GM10847 (cell line): ENCODE measurements around the gene FHL3.

Experiments
- POLR2A ChIP-seq: IDR thresholded peaks from 2 replicates; pipeline ENCODE4 v1.6.1; 2011; ENCODE audit not compliant: insufficient read length; ENCODE audit errors: extremely low read depth

Gene FHL3

DNA sequence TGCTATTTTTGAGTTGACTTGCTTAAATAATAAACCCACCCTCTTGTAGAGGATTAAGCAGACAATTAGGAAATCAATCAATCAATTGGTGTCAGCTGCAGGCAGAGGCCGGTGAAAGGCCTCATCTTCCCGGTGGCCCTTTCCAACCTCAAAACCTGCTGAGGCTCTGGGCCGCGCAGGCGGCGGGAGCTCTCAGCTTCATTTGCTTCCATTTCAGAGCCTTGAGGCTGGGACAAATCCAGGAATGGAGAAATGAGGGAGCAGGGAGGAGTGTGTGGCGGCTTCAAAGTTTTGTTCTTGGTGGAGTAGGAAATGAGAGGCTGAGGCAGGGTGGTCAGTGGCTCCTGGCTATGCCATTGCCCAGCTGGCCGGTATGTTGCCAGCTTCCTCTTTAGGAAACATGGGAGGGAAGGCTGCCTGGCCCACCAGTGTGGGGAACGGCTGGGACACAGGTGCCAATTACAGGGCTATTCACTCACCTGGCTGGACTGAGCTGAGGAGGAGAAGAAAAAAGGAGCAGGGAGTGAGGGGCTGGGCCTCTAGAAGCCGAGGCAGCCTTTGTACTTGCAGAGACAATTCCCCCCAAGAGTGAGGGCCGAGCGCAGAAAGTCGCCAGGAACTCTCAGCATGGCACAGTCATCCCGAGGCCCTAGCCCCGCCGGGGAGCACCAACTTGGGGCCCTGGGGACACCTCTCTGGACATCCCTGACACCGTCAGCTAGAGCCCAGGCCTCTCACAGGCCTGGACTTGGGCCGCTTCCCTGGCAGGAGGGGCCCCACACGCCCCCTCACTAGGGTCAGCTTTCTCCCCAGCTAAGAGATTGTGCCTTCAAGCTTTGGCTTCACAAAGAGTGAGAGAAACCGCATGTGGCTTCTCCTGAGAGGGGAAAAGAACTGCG, 36.9 kb upstream of the FHL3 start:
- TF ChIP-seq POLR2A: no peak

DNA sequence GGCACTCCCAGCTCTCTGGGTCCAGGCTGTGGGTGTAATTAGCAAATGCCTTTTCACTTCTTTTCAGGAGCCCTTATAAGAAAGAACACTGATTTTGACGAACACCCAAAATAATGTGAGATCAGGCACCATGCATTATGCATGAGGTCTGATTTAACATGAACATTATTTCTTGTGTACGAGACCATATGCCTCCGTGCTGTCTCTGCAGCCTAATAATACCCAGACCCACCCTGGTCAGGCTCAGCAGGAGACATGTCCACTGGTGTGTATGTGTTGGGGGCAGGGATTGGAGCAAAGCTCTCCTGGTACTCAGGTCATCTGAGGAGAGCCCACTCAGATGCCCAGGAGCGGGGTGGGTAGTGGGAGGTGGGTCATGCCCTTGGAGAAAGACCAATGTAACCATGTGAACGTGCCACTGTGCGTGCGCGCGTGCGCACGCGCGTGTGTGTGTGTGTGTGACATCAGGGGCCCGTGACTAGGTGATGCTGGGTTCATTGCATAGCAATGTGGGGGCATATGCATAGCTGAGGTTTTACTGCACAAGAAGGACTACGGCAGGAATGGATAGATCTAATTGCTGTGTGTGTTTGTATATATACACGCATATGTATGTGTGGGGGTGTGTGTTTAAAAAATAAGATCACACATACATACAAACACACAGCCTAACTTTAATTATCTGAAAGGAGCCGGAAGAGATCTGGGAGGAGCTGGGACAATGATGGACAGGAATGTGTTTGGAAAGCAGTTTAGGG, 34.2 kb upstream of the FHL3 start:
- TF ChIP-seq POLR2A: no peak

DNA sequence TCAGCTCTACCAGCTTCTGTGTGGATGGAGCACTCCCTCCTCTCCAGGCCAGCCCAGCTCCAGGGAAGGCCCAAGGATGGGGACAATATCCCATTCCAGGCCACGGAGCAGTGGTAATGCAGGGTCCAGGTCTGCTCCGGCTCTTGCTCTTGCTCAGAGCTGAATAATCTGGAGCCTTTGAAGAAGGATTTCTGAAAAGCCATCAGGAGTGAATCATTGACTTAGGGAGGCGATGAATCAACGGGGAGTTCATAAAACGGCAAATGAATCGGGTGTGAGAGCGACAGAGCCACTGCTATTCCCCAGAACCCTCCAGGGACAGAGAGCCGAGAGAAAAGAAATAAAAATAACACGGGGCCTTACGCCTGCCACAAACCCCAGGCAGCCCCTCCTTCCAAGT, 33.5 kb upstream of the FHL3 start:
- no peak for TF ChIP-seq POLR2A

DNA sequence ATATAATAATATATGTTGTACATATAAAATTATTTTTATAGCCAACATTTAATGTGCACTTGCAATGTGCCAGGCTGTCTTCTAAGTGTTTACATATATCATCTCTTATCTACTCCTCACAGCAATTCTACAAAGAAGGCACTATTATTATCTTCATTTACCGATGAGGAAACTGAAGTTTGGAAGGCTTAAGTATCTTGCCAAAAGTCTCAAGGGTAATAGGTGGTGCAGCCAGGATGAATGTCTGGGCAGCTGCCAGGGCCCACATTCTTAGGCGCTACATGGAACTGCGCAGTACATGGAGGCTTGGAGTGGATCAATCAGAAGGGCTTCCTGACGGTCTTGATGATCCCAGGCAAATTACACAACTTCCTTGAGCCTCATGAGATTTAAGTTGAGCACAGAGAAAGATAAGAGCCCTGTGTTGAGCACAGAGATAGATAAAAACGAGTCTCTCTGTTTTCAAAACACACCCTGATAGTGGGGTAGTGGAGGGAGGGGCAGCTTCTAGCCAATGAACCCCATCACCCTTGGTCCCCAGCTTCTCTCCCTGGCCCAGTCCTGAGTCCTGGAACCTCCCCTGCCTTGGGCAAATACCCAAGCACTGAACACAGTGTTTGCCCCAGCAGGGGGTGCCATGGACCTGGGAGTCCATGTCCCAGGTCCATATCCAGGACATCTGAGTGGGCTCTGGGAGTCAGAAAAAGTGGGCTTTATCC, 32.1 kb upstream of the FHL3 start:
- TF ChIP-seq POLR2A: no peak

DNA sequence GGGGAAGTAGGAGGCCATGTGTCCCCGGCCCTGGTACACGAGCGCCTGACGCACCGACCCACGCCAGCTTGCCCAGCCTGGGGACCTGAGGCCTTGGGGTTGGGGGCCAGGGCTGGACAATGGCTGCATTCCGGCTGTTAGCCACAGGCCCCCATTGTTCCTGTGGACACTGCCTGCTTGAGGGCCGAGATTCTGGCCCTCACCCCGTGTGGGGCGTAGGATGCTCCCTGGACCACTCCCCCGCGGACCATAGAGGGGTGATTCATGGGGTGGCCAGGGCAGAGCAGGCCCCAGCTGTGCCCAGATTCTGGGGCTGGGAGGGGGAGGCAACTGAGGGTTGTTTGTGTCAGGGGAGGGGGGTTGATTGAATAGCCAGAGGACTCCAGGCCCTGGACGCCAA, 29.6 kb upstream of the FHL3 start:
- no peak for TF ChIP-seq POLR2A

DNA sequence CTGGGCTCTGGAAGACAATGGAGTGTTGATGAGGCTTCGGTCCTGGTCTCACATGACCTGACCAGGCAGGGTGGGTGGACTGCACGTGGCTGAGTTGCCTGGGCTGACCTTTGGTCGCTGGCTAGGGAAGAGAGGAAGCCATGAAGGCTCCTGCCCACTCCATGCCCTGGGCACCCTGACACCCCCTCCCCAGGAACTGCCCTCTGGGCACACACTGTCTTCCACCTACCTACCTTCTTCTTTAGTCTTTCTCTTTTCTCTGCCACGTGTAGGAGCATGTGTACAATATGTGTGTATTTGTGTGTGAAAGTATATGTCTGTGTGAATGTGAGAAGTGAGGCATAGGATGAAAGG, 26.2 kb upstream of the FHL3 start:
- TF ChIP-seq POLR2A: no peak

DNA sequence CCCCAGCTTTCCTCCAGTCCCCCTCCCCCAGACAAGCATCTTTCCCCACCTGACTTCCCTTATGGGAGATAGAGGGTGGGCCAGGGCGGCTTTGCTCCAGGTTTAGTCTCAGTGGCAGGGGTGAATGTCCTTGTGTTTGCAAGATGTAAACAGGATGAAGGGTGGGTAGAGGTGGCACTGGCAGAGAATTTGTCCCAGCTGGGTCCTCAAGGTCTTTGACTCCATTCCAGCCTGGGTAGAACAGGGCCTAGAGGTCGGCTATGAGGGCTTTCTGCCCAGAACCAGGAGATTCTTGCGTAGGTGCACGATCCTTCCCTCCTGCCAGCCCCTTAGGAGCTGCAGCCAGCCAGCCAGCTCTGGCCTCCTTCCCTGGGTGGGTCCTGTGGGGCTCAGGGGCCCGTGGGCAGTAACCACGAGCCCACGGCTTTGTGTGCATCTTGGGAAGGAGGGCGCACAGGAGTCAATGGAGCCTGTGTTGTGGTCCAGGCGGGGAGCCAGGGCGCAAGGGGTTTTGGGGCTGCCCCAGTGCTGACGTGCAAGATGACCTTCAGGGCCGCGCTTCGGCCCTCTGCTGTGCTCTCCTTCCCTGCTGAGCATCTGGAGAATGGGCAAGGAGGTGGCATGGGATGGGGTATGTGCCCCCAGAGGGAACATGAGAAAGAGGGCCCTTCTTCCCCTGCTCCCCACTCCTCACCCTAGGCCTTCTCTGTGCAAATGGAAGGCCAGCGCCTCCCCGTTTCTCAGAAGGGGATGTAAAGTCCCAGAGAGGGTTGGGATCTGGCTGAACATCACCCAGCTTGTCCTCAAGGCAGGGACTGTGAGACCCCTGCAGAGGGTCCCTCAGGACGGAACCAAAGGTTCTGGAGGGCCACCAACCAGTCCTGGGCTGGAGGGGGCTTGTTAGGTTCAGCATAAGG, 25.5 kb upstream of the FHL3 start:
- TF ChIP-seq POLR2A: no peak

DNA sequence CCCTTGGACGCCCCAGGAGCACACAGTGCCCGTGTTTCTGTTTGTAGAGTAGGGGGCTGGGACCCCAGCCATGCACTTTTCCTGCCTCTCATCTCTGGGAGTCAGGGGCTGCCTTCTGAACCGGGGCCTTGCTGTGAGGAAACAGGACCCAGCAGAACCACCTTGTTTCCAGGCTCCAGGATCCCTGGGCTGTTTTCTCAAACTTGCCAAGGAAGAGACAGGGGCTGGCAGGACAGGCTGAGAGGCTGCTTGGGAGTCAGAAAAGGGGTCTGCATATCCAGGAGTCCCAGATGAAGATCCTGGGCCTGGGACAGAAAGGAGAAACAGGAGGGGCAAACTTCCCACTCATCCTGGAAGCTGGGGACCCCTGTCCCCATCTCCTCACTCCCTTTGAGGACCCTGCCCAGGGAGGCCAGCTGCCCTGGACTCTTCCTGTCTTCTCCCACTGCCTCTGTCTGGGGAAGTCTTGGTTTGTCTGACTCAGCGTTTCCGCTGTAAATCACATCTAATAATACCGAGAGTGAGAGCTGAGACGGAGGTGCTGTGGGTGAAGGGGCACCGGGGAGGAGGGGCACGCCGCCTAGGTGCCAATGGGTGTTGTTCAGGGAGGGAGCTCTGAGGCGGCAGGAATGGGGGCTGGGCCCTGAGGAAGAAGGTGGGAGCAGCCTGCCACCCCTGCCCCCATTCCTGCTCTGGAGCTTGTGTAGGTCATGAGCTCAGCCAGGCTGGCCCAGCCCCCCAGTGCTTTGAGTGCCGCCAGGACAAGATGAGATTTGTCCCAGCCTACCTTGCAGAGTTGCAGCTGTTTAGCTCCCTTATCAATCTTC, 24.6 kb upstream of the FHL3 start:
- no peak for TF ChIP-seq POLR2A

DNA sequence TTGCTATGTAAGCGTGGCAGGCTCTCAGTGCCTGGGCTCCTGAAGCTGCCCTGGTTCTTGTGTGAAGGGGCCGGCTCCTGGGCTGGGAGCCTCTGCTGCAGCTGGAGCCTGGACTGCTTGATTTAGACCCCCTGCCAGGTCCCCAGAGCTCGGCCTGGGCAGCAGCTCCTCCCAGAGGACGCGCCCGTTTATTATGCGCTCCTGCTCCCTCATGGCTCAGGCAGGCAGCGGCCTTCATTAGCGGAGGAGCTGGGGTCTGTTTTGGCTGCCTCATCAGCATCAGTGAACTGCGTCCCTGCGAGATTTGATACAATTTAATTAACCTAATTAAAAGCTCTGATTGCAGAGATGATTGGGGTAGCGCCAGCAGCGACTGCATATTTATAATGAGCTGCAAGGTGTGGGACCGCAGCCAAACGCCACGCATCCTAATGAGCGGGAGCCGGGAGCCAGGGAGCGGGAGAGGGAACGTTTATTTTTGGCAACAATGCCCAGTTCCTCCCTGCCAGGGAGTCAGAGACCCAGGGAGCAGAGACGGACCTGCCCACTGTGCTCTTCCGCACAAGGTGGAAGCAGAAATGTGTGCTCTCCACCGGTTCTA, 23.9 kb upstream of the FHL3 start:
- TF ChIP-seq POLR2A: no peak

DNA sequence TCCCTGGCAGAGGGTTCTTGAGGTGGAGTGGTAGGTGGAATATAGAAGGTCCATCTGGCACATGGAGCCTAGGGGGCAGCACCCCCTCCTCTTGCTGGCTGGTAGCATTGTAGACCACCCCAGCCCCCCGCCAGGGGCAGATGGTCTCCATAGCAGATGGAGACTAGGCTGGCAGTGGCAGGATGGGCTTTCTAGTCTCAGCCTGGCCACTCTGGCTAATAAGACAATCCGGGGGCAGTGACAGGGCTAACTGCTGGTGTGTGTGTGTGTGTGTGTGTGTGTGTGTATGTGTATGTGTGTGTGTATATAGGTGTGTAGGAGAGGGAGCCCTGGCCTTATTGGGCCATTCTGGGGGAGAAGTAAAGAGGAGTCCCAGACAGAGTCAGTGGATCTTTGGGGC, 23.4 kb upstream of the FHL3 start:
- no peak for TF ChIP-seq POLR2A

DNA sequence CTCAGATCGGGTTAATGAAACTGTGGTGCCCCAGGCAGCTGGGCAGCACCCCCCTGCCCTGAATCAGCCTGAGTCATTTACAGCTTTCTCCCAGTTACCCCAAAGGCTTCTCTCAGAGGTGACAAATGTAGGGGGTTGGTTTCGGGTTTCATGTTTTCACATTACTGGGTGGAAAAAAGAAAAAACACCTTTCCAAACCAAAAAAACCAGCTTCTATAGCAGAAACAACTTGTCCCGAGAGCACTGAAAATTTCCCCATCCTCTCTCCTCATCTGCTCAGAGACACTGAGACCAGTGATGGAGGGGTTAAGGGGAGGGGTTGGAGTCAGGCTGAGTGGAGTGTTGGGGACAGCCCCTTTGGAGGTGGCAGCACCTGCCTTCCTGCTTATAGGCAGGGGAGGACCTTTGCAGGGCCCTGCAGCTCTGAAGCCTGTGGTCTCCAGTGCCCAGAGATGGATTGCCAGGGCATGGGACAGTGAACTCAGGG, 22.8 kb upstream of the FHL3 start:
- TF ChIP-seq POLR2A: no peak

DNA sequence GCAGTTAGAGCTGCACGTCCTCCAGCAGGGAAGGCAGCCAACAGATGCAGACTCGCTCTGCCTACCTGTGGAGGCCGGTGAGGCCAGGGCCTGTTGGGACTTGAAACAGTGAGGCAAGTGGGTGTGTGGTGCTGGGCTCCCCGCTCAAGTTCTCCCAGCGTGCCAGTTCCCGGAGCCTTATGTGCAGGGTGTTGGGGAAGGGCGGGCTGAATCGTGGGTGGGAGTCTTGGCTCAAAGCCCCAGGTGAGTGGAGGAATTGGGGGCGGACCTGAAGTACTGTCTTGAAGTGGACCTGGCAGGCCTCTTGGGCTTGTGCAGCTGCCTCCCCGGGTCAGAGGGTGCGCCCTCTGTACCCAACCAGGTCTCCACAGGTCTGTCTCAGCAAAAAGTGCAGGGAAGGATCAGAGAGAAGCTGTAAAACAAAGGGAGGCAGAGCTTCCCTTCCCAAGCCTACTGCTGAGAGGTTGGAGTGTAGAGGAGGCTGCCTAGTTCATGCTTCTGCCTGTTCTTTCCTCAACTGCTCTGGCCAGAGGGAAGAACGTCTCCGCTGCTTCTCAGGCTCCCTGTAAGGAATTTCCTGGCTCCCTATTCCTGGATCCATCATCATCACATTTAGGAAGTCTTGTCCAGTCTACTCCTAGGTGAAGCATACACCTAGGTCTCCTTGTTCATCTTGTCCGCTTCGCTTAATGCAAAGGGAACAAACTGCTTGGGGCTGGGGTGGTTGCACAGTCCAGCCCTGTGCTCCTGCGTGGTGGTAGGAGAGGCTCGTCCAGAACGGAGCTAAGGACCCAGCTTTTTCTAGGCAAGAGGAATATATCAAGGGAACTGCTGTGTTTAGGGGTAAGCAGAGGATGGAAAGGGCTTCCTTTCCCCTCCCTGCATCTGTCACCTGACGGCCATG, 22.1 kb upstream of the FHL3 start:
- no peak for TF ChIP-seq POLR2A
